Stimulated activated CD4-positive, alpha-beta T cell treated with anti-CD3 and anti-CD28 coated beads, Interleukin-4, amount 100 ng/mL, for 1 hour (primary cell): ENCODE data around the gene NOC2L.

Source experiments
- DNase-seq: peaks from one replicate; pipeline ENCODE4 v3.0.0-alpha.2; 2020

NOC2L gene

DNA sequence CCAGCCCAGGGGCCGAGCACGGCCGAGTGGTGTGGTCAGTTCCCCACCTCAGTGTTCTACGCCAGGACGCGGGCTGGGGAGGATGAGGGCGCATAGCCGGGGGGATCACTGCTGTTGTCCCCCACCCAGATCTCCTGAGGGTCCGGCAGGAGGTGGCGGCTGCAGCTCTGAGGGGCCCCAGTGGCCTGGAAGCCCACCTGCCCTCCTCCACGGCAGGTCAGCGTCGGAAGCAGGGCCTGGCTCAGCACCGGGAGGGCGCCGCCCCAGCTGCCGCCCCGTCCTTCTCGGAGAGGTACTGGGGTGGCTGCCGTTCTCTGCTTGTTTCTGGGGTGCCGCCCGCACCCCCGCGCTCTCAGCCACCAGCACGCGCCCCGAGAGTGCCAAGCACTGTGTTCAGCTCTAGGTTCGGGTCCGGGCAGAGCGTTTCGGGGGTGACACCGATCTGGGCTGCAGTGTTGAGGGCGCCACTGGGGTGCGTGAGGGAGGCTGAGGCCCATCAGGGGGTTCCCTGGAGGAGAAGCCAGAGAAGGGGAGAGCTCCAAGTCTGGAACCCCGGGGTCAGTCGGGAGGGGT lies 18.0 kb downstream of the NOC2L start:
- no peak for DNase-seq

DNA sequence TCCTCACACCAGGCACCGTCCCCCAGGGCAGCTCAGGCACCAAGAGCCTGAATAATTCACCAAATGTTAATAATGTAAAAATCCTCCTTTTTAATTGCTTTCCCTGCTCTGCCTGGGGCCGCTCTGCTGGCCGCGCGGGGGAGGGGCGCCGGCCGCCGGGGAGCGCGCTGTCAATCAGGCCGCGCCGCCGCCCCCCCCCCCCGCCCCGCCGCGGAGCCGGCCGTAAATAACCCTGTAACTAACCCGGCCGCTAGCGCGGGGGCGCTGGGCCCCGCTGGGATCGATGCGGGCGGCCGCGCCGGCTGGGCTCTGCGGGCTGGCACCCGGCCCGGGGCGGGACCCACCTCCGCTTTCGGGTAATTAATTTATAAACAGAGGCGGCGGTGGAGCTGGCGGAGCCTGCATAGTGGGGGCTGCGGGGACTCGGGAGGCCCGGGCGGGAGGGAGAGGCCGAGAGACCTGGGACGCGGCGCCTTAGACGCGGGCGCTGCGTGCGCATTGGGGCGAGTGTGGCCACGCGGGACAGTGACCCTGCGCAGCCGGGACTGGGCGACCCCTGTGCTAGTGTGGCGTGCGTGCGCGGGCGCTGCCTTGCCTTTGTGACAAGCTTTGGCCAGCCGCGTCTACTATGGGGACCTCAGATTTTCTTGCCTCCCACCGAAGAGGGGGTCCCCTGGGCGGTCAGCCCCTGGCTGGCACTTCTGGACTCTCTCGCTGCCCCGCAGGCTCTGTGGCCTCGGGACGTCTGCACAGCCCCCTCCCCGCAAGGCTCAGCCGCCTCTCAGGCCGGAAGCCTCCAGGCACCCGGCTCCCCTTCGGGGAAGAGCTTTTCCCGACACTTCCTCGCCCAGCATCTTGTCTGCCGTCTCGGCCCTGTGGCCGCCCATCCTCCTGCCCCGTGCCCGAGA lies 18.7 kb downstream of the NOC2L start:
- DNase-seq = no peak

DNA sequence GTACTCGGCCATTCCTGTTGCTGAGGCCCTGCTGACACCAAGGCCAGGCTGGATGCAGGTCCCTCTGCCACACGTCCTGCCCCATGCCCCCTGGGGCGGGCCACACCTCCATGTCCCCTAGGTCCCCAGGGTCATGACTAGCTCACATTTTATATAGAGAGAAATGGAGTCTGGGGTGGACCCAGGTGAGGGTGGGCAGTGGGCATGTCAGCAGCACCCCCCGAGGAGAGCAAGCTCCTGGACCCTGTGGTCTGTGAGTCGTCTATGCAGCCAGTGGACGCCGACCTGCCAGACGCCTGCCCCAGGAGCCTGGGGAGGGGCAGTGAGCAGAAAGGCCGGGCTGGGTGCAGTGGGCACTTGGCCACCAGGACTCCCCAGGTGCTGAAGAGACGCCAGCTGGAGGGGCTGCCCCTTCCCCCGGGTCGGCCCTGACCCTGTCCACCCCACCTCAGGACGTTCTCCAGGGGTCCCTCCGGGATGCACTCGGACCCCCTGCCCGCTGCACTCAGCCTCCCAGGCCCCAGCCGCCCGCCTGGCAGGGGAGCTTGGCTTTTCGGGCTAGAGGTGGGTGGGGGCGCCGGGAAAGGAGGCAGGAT lies 19.4 kb downstream of the NOC2L start:
- no peak for DNase-seq

DNA sequence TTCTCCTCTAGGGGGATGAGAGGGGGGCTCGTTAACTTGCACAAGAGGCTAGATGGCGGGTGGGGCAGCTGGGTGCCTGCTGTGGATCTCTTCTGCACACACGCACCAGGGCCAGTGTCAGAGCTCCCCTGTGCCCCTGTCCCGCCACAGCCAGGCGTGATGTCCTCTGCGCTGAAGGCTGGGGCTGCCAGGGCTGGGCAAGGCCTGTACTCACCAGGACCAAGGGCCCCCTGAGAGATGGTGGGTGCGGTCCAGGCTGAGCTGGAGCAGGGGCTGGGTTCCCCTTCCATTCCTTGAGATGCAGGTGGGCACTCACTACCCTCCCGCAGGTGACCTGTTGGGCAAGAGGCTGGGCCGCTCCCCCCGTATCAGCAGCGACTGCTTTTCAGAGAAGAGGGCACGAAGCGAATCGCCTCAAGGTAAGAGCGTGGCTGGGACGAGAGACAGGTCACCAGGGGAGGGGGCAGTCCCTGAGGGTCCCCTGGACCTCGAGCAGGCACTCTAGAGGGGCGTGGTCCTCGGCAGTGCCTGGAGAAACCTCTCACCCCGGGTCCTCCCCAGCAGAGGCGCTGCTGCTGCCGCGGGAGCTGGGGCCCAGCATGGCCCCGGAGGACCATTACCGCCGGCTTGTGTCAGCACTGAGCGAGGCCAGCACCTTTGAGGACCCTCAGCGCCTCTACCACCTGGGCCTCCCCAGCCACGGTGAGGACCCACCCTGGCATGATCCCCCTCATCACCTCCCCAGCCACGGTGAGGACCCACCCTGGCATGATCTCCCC lies 20.2 kb downstream of the NOC2L start:
- DNase-seq = no peak

DNA sequence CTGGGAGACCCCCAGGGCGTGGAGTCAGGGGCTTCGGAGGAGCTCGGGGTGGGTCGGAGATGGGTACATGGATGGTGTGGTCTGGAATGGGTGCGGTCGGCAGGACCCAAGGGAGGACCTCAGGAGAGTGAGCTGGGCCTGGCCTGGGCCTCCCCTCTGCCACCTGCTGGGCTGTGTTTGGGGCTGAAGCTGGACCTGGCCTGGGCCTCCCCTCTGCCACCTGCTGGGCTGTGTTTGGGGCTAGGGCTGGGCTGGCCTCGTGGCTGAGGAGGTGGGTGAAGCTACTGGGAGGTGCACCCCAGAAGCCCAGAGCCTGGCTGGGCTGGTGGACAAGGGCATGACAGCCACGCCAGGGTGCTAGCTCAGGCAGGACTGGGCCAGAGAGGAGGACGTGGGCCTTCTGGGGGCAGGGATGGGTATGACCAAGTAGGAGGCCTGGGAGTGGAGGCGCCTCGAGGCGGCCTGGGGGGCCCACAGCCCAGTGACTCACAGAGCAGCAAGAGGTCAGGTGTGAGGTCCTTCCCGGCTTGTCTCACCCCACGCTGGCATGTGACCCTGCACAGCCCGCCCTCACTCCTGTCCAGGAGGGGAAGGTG lies 20.9 kb downstream of the NOC2L start:
- no peak for DNase-seq

DNA sequence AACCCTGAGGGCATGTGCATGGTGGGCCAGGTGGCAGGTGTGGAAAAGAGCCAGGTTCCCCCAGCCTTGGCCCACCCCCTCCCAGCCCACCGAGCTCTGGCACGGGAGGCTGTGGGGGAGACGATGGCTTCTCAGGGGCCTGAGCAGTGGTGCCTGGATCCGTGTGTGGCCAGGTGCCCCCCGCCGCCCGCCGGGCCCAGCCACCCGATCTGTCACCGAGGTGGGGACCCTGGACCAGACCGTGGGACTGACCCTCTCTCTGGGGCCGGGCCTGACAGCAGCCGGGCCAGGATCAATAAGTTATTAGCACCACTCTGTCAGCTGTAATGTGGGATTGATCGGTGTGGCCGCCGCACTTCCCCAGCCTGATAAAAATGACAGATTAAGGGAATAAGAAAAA lies 21.5 kb downstream of the NOC2L start:
- DNase-seq = no peak

DNA sequence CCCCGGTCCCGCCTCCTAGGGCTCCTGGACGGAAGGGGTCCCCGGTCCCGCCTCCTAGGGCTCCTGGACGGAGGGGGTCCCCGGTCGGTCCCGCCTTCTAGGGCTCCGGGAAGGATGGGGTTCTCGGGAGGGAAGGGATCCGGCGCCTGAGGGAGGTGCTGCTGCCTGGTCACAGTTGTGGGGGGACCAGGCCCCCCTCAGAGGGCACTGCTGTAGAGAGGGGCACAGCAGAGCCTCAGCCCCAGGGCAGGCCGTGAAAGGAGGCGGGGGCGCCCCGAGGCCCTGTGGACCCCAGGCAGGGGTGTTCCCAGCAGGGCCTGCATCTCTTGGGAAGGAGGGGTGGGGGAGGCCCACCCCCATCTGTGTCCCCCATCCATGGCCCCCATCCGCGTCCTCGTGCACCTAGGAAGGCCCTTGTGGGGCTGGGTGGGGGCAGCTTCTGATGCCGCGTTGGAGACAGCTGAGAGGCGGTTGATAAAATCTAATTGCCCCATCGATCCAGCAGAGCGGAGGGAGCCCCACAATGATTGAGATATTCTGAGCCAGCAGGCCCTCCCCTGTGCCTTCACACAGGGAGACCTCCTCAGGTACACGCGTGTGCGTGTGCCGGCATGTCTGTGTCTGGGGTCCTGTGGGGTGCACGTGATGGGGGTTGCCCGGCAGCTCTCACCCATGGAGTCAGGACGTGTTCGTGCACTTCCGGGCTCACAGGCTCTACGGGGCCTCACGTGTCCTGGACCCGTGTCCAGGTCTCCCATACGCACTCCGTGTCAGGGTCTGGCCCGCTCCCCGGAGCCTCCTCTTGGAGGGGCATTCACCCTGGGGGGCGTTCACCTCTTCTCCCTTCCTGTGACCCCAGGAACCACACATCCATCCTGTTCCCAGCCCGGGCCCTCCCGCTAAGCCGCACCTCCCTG lies 22.4 kb downstream of the NOC2L start:
- DNase-seq = no peak

DNA sequence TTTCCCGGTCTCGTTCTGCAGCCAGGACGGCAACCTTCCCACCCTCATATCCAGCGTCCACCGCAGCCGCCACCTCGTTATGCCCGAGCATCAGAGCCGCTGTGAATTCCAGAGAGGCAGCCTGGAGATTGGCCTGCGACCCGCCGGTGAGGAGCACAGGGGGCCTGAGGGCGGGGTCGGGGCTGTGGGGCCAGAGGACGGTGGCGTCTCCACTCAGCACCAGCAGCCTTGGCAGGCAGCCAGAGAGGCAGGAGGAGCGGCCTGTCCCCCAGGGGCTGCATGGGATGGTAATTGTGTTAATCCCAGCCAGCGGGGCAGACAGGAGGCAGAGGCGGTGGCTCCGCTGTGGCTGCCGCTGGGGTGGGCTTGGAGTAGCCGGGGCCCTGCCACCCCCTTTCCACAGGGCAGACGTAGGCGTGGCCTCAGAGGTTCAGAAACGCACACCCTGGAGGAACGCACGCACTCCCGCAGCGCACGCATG lies 23.3 kb downstream of the NOC2L start:
- no peak for DNase-seq

DNA sequence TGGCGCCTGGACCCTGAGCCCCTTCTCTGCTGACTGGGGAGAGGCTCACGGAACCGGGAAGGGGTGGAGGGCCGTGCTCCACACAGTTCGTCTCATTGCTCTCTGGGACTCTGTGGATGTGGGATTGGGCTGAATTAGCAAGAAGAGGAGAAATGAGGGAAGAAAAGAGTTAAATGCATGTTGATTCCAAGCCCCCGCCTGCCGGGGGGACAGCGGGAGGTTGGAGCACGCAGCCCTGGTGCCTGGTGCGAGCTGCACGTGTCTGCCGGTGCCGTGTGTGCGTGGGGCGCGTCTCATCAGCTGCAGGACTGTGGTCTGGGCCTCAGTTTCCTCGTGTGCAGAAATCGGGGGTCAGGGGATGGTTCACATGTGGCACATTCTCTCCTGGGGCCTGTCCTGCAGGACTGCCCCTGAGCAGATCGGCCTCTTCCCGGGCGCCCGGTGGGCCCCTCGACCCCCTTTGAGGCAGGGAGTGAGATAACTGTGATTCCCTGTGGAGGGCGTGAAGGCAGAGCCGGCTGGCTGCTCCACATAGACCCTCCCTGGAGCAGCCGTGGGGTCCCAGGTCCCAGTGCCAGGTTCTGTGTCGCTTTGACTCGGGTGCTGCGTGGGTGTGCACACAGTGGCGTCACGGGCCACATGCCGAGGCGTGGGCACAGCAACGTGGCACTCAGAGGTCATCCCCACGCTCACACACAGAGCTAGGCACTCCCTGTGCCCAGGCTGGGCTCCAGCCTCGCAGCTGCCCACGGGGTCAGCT lies 23.9 kb downstream of the NOC2L start:
- no peak for DNase-seq

DNA sequence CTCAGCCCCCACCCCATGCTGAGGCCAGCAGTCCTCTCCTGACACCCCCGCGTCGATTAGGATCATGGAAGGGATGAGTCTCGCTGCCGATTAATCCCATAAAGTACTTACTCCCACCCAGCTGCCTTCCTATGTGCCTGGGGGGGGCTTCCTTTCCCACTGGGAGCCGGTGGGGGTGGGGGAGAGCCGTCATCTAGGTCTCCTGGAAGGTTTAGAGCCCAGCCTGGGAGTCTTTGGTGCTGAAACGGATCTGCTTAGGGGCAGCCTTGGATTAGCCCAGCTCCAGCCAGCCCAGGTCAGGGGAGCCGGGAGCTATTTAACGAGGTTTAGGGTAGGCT lies 25.5 kb downstream of the NOC2L start:
- DNase-seq = no peak

DNA sequence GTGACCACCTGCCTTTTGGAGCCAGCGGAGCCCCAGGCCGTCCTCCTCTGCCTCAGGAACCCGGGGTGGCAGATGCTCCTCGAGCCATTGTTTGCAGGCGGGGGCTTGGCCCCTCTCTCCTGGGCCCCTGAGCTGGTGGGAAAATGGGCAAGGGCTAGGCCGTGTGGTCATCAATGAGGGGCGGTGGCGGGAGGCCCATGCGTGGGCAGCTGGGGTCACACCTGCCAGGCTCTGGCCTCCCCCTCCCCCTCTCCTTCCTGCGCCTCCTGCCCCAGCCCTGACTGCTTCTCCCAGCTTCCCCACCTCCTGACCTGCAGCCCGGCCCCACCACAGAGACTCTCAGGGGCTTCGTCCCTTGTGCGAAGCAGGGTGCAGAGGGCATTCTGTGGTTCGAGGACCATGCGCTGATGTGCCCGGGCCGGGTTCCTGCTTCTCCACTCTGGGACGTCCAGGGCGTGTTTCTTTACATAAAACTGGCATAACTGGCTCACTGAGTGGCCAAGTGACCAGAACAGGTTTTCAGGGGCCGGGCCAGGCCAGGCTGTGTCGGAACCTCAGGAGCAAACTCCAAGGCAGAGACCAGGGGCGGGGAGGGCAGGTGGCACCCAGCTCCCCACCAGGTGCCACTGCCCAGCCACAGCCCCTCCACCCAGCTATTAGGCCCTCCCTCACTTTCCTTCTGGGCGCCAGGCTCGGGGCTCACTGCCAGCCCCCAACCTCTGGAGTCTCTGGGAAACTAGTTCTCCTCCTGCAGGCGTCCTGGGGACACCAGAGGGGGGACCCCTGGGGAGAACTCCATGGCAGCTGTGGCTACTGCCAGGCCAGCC lies 26.1 kb downstream of the NOC2L start:
- DNase-seq = no peak

DNA sequence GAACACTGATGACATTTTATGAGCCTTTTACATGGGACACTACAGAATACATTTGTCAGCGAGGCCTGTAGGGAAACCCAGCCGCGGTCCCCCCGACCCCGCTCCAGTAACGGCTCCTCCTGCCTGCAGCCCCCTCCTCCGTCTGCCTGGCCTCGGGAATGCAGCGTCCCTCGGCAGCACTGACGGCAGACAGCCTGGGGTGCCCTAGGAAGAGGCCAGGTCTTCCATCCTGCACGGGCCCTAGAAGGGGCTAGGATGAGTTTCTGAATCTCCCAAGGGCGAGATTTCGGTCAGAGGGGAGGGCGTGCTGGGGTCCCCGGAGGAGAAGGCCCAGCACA lies 26.9 kb downstream of the NOC2L start:
- DNase-seq = no peak

DNA sequence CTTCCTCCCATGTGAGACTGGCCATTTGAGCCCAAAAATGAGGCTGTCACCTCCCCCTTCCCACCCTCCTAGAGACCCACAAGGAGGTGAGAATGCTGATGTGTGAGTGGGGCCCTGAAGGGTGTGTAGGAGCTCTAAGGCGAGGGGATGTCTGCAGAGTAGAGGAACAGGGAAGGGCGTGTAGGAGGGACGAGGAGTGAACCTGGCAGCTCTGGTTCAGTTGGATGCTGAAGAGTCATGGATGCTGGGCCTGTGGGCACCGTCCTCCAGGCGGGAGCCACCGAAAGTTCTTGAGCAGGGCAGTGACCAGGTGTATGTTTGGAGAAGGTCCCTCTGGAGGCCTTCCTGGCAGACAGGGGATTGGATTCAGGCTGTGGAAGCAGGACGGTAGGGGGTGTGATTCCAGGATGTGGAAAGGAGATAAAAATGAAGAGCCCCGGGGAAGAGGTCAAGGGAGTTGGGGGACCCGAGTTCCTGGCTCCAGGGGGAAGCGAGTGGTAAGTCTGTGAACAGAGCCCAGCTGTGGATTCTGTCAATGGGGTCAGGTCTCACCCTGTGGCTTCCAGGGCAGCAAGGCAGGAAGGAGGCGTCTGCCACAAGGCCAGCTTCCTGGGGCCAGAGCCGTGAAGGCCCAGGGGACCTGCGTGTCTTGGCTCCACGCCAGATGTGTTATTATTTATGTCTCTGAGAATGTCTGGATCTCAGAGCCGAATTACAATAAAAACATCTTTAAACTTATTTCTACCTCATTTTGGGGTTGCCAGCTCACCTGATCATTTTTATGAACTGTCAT lies 27.5 kb downstream of the NOC2L start:
- no peak for DNase-seq

DNA sequence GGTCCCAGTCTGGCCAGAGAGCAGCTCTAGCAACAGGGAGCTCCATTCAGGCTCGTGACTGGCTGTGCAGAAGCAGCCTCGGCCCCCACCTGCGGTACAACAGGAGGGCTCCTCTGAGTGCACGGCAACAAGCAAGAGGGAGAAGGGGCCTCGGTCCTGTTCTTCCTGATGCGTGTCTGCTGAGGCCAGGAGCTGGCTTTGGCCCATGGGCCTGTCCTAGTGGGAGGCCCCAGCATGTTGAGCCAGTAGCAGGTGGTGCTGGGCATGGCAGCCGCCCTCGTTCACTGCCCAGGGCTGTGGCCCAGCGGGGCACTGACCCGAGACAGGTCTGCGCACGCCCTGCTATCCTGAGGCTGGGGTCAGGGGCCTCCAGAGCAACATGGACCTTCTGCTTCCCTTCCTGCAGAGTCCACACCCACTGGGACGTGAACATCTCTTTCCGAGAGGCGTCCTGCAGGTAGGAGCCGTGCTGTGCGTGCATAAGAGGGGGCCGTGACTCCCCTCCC lies 28.4 kb downstream of the NOC2L start:
- DNase-seq = no peak

DNA sequence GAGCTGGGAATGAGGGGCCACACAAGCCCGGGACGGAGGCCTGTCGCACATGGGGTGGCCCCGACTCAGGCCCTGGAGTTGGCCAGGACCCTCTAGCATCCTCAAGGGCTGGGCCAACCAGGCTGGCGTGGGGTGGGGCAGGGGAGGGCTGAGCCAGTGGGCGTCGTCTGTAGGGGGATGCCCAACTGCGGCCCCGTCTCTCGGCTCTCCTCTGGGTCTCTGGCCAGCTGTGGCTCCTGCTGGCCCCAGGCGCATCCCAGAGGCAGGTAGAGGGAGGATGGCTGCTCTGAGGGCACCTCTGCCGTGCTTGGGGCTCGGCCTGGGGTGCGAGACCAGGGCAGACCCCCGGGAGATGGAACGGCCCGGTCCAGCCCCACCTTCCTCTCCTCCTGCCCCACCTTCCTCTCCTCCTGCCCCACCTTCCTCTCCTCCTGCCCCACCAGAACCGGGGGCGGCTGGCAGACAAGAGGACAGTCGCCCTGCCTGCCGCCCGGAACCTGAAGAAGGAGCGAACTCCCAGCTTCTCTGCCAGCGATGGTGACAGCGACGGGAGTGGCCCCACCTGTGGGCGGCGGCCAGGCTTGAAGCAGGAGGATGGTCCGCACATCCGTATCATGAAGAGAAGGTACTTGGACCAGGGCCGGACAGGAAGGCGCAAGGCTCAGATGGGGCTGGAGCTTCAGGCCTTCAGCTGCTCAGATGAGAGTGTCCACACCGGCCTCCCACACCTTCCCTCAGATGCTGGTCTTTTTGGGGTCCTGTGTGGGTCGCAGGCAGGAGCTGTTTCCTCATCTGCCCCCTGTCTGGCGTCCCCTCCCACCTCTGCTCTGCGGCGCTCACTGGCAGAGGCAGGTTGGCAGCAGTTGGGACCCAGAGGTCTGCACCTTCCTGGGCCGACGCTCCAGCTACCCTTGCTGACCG lies 29.1 kb downstream of the NOC2L start:
- no peak for DNase-seq

DNA sequence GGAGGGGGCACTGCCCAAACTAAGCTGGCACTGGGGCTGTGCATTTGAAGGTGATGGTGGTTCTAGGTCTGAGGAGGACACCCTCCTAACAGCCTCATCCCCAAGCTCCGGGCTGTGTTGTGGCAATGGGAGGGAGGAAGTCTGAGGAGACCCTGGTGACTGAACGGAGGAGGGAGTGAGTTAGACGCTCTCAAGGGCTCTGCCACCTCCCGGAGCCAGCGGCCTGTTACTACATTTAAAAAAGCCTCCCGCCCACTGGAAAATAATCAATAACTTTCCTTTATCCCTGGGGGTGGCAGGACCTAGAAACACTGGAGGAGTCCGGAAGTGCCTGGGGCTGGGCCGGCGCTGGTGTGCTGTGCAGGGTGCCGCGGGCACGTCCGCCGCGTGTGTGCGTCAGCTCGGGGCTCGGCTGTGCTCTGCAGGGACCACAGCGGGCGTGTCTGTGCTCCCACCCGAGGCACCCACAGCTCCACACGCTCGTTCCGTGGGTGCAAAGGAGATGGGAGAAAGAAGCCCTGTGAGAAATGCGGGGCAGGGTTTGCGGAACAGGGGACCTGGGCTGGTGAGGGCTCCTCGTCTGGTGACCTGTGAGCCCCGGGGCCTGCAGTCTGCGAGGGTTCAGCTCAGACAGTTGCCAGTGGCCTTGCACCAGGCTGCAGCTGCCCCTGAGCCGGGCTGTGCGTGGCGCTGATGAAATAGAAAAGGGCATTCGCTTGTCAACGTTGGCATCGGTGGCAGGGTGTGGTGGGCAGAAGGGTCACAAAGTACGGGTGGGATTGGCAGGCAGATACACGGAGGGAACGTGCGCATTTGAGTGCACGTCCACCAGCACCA lies 30.0 kb downstream of the NOC2L start:
- DNase-seq = no peak

DNA sequence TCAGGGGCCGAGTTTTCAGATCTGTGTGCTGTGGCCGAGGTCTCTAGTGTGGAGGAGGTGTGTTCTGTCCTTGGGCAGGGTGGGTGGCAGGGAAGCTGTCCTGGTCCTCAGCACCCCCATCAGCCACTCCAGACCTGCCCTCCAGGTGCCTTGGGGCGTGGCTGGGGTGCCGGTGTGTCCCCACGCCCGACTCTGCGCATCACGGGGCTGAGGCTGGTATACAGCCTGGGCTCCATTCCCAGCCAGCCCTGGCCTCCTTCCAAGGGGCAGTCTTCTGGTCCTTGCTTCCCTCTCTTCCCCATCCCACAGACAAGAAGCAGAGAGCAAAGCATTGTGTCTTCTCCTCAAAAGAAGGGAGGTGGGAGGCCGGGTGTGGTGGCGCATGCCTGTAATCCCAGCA lies 31.3 kb downstream of the NOC2L start:
- DNase-seq = no peak
